GM19395 (cell line): Measurements from ENCODE around the gene NDUFB7.
A peak's percentile ranks its signal among the peaks of the same experiment; 100 is the strongest.
"Not testable (repeated sequence)": the region's sequence is repeated elsewhere in the genome, so short reads cannot be mapped to it uniquely, and the experiment has no call there.

ENCODE experiments used
- ATAC-seq: cut with Tn5 transposase; IDR thresholded peaks from one replicate; pipeline ENCODE4 v1.9.1; 2021; ENCODE audit warnings: mild to moderate bottlenecking, moderate library complexity; ENCODE audit not compliant: unreplicated experiment

The NDUFB7 gene

GRCh38 chr19:14571695-14572490, at the start of gene NDUFB7:
Gene NDUFB7 (minus strand): TSS chr19:14572066. CDS start chr19:14572000, 66 bp downstream.
- ATAC-seq, result peak; percentile 85

GRCh38 chr19:14619404-14619803, 47.5 kb upstream of the NDUFB7 start:
- no peak for ATAC-seq

GRCh38 chr19:14616407-14616806, 44.5 kb upstream of the NDUFB7 start:
- no peak for ATAC-seq

- ATAC-seq, result no peak
These were observed 43.8 kb upstream of the NDUFB7 start for GRCh38 chr19:14615623-14616022.

- ATAC-seq, result no peak
These were observed 42.2 kb upstream of the NDUFB7 start for GRCh38 chr19:14614099-14614412.

GRCh38 chr19:14613399-14614098, 41.7 kb upstream of the NDUFB7 start:
- not testable (repeated sequence) for ATAC-seq

- ATAC-seq, result no peak
These were observed 40.8 kb upstream of the NDUFB7 start for GRCh38 chr19:14612657-14613056.

GRCh38 chr19:14612242-14612641, 40.4 kb upstream of the NDUFB7 start:
- ATAC-seq, result not testable (repeated sequence)

GRCh38 chr19:14611051-14611450, 39.2 kb upstream of the NDUFB7 start:
- no peak for ATAC-seq

GRCh38 chr19:14606627-14607026, 34.8 kb upstream of the NDUFB7 start:
- ATAC-seq, result no peak

GRCh38 chr19:14603990-14604387, 32.1 kb upstream of the NDUFB7 start:
- ATAC-seq, result peak; percentile 75

GRCh38 chr19:14599548-14600147, 27.8 kb upstream of the NDUFB7 start:
- ATAC-seq, result no peak

GRCh38 chr19:14595558-14595957, 23.7 kb upstream of the NDUFB7 start:
- no peak for ATAC-seq

GRCh38 chr19:14589433-14589832, 17.6 kb upstream of the NDUFB7 start:
- ATAC-seq, result not testable (repeated sequence)

- ATAC-seq, result peak; percentile 77
These were observed 13.3 kb upstream of the NDUFB7 start for GRCh38 chr19:14585187-14585586.

GRCh38 chr19:14584372-14584771, 12.5 kb upstream of the NDUFB7 start:
- ATAC-seq, result not testable (repeated sequence)

- ATAC-seq, result no peak
These were observed 11.1 kb upstream of the NDUFB7 start, which contains the start of gene CLEC17A for GRCh38 chr19:14582894-14583340. Gene CLEC17A (plus strand): TSS chr19:14583084. CDS start chr19:14583161, 77 bp downstream.

- no peak for ATAC-seq
These were observed 8.9 kb upstream of the NDUFB7 start for GRCh38 chr19:14580623-14581237.

- no peak for ATAC-seq
These were observed 6.1 kb upstream of the NDUFB7 start for GRCh38 chr19:14577885-14578427.

- no peak for ATAC-seq
These were observed 5.4 kb upstream of the NDUFB7 start for GRCh38 chr19:14577264-14577663.

- no peak for ATAC-seq
These were observed 4.5 kb upstream of the NDUFB7 start for GRCh38 chr19:14576363-14576762.
